Bronchial epithelial cell (primary cell): ENCODE results near the gene S100A3. TPM values are rescaled to one million over a fixed set of nuclear protein-coding genes. Genes with fewer than 3 reads are reported as not detected.
"Not testable (repeated sequence)": the region's sequence is repeated elsewhere in the genome, so short reads cannot be mapped to it uniquely, and the experiment has no call there.

Experiments
- DNase-seq: peaks from one replicate; pipeline ENCODE4 v3.0.0-alpha.2; 2010; ENCODE audit warnings: low read depth
- FAIRE-seq: peaks from 2 replicates; lab custom pipeline; 2011; peaks lifted over from hg19 to GRCh38; lab: Jason Lieb, UNC
- H3K27me3 ChIP-seq: 2 replicates; pipeline ENCODE4 v1.5.1; 2011; ENCODE audit warnings: low read length; ENCODE audit not compliant: control insufficient read depth, insufficient read depth
- H3K36me3 ChIP-seq: 2 replicates; pipeline ENCODE4 v1.5.1; 2011; ENCODE audit warnings: low read length; ENCODE audit not compliant: control insufficient read depth, insufficient read depth
- H3K4me3 ChIP-seq: 2 replicates; pipeline ENCODE4 v1.5.1; 2011; ENCODE audit warnings: mild to moderate bottlenecking, low read depth, low read length, control low read depth
- CTCF ChIP-seq: IDR thresholded peaks from 2 replicates; pipeline ENCODE4 v1.5.1; 2011; ENCODE audit warnings: mild to moderate bottlenecking, moderate library complexity, low read length, control low read depth, inconsistent platforms; ENCODE audit not compliant: insufficient read depth, severe bottlenecking
- total RNA-seq: library from RNA; depleted of rRNA; stranded (reverse); fragments of >200 nt; gene quantifications from 2 replicates; pipeline ENCODE4 v1.2.1, GENCODE V29; 2014

Gene S100A3
- total RNA-seq, 1 donor from 2014 or later, result 26.6 TPM

- no peak for TF ChIP-seq CTCF
- peak; percentile 44 for DNase-seq
- no peak for FAIRE-seq
Measured at GRCh38 chr1:153525088-153525728, 23.9 kb downstream of the S100A3 start.

GRCh38 chr1:153522353-153523048 lies 26.6 kb downstream of the S100A3 start:
- not testable (repeated sequence) for DNase-seq, FAIRE-seq, H3K27me3 ChIP-seq, H3K36me3 ChIP-seq, H3K4me3 ChIP-seq

More at GRCh38 chr1:153525088-153525728, 23.9 kb downstream of the S100A3 start:
- no peak overlapping the region for H3K4me3 ChIP-seq
- H3K27me3 ChIP-seq, result no peaks in the 10 kb centered on the region
- no peaks in the 10 kb centered on the region for H3K36me3 ChIP-seq

DNA sequence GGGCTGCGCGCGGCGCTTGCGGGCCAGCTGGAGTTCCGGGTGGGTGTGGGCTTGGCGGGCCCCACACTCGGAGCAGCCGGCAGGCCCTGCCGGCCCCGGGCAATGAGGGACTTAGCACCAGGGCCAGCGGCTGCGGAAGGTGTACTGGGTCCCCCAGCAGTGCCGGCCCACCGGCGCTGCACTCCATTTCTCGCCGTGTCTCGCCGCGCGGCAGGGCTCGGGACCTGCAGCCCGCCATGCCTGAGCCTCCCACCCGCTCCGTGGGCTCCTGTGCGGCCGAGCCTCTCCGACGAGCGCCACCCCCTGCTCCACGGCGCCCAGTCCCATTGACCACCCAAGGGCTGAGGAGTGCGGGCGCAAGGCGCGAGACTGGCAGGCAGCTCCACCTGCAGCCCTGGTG lies 27.2 kb downstream of the S100A3 start:
- not testable (repeated sequence) for H3K36me3 ChIP-seq, H3K27me3 ChIP-seq, H3K4me3 ChIP-seq, FAIRE-seq, DNase-seq

GRCh38 chr1:153520818-153521476 lies 28.1 kb downstream of the S100A3 start:
- no peak overlapping the region for H3K4me3 ChIP-seq
- no peak for FAIRE-seq
- H3K36me3 ChIP-seq, result no peaks in the 10 kb centered on the region
- no peaks in the 10 kb centered on the region for H3K27me3 ChIP-seq
- no peak for TF ChIP-seq CTCF
- no peak for DNase-seq

GRCh38 chr1:153520137-153520691 lies 28.8 kb downstream of the S100A3 start:
- not testable (repeated sequence) for H3K4me3 ChIP-seq, FAIRE-seq, H3K27me3 ChIP-seq, DNase-seq, H3K36me3 ChIP-seq

- no peak for FAIRE-seq
- H3K27me3 ChIP-seq, result no peaks in the 10 kb centered on the region
- no peaks in the 10 kb centered on the region for H3K36me3 ChIP-seq
- no peak for DNase-seq
- TF ChIP-seq CTCF, result no peak
- no peak overlapping the region for H3K4me3 ChIP-seq
Measured at GRCh38 chr1:153519242-153519641, 29.8 kb downstream of the S100A3 start.
